ENCODE measurements around the gene CRACR2B.

DNA sequence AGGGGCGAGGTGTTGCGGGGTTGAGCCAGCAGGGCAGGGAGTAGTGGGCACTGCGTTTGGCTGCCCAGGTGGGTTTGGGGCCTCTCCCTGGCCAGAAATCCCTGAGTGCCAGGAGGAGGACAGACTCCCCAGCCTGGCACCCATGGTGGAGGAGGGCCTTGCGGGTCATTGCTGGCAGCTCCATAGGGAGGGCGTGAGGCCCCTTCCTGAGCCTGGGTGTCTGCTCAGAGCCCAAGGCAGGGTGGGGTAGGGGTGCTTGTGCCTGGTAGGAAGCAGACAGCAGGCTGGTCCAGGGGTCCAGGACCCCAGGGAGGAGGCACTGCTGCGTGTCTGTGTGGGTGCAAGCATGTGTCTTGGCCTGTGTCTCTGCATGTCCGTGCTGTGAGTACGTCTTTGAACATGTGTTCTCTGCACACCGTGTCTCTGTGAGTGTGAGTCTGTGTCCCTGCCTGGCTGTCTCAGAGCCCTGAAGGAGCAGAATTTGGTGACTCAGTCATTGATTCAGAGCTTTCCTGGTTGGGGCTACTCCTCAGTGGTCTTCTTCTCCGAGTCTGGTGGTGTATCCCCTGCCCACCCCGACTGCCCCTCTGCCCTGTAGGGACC lies 18.9 kb downstream of the CRACR2B start:
- TF ChIP-seq, protein P1, sequence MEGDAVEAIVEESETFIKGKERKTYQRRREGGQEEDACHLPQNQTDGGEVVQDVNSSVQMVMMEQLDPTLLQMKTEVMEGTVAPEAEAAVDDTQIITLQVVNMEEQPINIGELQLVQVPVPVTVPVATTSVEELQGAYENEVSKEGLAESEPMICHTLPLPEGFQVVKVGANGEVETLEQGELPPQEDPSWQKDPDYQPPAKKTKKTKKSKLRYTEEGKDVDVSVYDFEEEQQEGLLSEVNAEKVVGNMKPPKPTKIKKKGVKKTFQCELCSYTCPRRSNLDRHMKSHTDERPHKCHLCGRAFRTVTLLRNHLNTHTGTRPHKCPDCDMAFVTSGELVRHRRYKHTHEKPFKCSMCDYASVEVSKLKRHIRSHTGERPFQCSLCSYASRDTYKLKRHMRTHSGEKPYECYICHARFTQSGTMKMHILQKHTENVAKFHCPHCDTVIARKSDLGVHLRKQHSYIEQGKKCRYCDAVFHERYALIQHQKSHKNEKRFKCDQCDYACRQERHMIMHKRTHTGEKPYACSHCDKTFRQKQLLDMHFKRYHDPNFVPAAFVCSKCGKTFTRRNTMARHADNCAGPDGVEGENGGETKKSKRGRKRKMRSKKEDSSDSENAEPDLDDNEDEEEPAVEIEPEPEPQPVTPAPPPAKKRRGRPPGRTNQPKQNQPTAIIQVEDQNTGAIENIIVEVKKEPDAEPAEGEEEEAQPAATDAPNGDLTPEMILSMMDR (conservative IDR thresholded peaks at IDR 0.05 in 1 of 2, IDR thresholded peaks at IDR 0.05 in 1 of 2; ENCODE audit: extremely low read depth in 1 of 2, insufficient read depth in 1 of 2, low read depth in 1 of 2, low read length in 2 of 2): no peak
- no peak for TF ChIP-seq EZH2 (IDR thresholded peaks at IDR 0.05; ENCODE audit: borderline replicate concordance, low read length)

All from mammary epithelial cell (primary cell).